HCT116 (cell line): ENCODE results near the gene PEX10.

Experiments
- EZH2 ChIP-seq: fragments of 200-600 bp; sonication (generic); IDR thresholded peaks from 2 replicates; pipeline ENCODE4 v1.6.1; 2017; ENCODE audit warnings: antibody characterized with exemption, mixed run types
- JUND ChIP-seq: IDR thresholded peaks from 2 replicates; pipeline ENCODE4 v1.6.1; 2012
- REST ChIP-seq: IDR thresholded peaks from 2 replicates; pipeline ENCODE4 v1.6.1; 2012; ENCODE audit warnings: low read depth
- ZNF274 ChIP-seq: fragments of 200-500 bp; sonication (Bioruptor generic); IDR thresholded peaks from 2 replicates; pipeline ENCODE4 v1.6.1; 2014; ENCODE audit warnings: mild to moderate bottlenecking, low read depth, low read length, inconsistent platforms
- TF ChIP-seq, protein P1 (sequence below), 3 experiments: fragments of 200-600 bp in 1 of 3; sonication (generic) in 1 of 3; IDR thresholded peaks in 2 of 3; conservative IDR thresholded peaks in 1 of 3; 2 replicates each; pipeline ENCODE4 v1.5.1; 2012 to 2017; ENCODE audit warnings: low read depth in 2 of 3, low read length in 2 of 3, antibody characterized with exemption in 1 of 3, borderline replicate concordance in 1 of 3, control low read depth in 1 of 3, mild to moderate bottlenecking in 1 of 3, mixed read lengths in 1 of 3, mixed run types in 1 of 3, moderate library complexity in 1 of 3; ENCODE audit not compliant: insufficient read depth in 1 of 3

DNA sequence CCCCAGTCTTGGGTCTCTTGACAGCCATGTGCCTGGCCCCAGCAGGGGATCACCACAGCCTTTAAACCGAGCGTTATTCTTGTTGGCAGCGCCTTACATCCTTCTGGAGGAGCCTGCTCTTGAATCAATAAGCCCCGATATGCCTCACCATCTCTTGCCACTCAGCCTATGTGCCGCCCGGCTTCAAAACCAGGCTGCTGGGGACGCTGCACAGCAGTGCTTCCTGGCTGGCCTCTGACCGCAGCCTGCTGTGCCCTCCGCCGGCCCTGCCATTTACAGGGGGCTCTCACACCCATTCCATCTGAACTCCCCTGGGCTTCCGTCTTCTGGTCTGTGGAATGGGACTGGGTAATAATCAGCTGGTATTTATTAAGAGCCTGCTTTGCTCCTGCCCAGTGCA is 3.0 kb upstream of the PEX10 start:
- TF ChIP-seq EZH2 (no peak), ZNF274 (no peak), REST (no peak), JUND (no peak)
- TF ChIP-seq, protein P1, sequence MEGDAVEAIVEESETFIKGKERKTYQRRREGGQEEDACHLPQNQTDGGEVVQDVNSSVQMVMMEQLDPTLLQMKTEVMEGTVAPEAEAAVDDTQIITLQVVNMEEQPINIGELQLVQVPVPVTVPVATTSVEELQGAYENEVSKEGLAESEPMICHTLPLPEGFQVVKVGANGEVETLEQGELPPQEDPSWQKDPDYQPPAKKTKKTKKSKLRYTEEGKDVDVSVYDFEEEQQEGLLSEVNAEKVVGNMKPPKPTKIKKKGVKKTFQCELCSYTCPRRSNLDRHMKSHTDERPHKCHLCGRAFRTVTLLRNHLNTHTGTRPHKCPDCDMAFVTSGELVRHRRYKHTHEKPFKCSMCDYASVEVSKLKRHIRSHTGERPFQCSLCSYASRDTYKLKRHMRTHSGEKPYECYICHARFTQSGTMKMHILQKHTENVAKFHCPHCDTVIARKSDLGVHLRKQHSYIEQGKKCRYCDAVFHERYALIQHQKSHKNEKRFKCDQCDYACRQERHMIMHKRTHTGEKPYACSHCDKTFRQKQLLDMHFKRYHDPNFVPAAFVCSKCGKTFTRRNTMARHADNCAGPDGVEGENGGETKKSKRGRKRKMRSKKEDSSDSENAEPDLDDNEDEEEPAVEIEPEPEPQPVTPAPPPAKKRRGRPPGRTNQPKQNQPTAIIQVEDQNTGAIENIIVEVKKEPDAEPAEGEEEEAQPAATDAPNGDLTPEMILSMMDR (IDR thresholded peaks at IDR 0.05 in 2 of 3, conservative IDR thresholded peaks at IDR 0.05 in 1 of 3; ENCODE audit: borderline replicate concordance in 1 of 3, insufficient read depth in 1 of 3, low read depth in 2 of 3, low read length in 2 of 3): no peak
